GM18517 (cell line): Measurements from ENCODE around the gene LIPA.
"Not testable (repeated sequence)": the region's sequence is repeated elsewhere in the genome, so short reads cannot be mapped to it uniquely, and the experiment has no call there.

ENCODE experiments used
- ATAC-seq: cut with Tn5 transposase; IDR thresholded peaks from one replicate; pipeline ENCODE4 v1.9.1; 2021; ENCODE audit warnings: mild to moderate bottlenecking, moderate library complexity; ENCODE audit not compliant: unreplicated experiment

LIPA gene

GRCh38 chr10:89213191-89213808 is 38.3 kb downstream of the LIPA start:
- ATAC-seq = no peak

GRCh38 chr10:89210794-89211425 is 40.7 kb downstream of the LIPA start:
- ATAC-seq = no peak

GRCh38 chr10:89209718-89210117 is 41.9 kb downstream of the LIPA start:
- ATAC-seq = no peak

- ATAC-seq = peak; percentile 20
Observed at GRCh38 chr10:89207801-89208551, 43.6 kb downstream of the LIPA start.

- peak; percentile 40 for ATAC-seq
Observed at GRCh38 chr10:89207181-89207800, 44.3 kb downstream of the LIPA start, which contains the start of gene CH25H. TSS of gene CH25H (minus strand) at chr10:89207317. CDS start at chr10:89207292, 25 bp downstream.

- ATAC-seq = peak; percentile 33
Observed at GRCh38 chr10:89206402-89207180, 45.0 kb downstream of the LIPA start.

- ATAC-seq = no peak
Observed at GRCh38 chr10:89204621-89205185, 46.9 kb downstream of the LIPA start.

- ATAC-seq = no peak
Observed at GRCh38 chr10:89203237-89203636, 48.3 kb downstream of the LIPA start.

GRCh38 chr10:89202033-89202425 is 49.5 kb downstream of the LIPA start:
- ATAC-seq = no peak

GRCh38 chr10:89201345-89202032 is 50.1 kb downstream of the LIPA start:
- no peak for ATAC-seq

- ATAC-seq = no peak
Observed at GRCh38 chr10:89197473-89197872, 54.1 kb downstream of the LIPA start.

- ATAC-seq = not testable (repeated sequence)
Observed at GRCh38 chr10:89191301-89191700, 60.3 kb downstream of the LIPA start.

- no peak for ATAC-seq
Observed at GRCh38 chr10:89189211-89189734, 62.3 kb downstream of the LIPA start.

GRCh38 chr10:89185658-89186057 is 65.9 kb downstream of the LIPA start:
- no peak for ATAC-seq

GRCh38 chr10:89184638-89185037 is 66.9 kb downstream of the LIPA start:
- no peak for ATAC-seq

- ATAC-seq = no peak
Observed at GRCh38 chr10:89183571-89183970, 68.0 kb downstream of the LIPA start.

GRCh38 chr10:89182894-89183293 is 68.7 kb downstream of the LIPA start:
- ATAC-seq = no peak

- ATAC-seq = no peak
Observed at GRCh38 chr10:89175816-89176215, 75.8 kb downstream of the LIPA start.

GRCh38 chr10:89173075-89173474 is 78.5 kb downstream of the LIPA start:
- ATAC-seq = no peak

- ATAC-seq = no peak
Observed at GRCh38 chr10:89171996-89172395, 79.6 kb downstream of the LIPA start.
